HTR-8/SVneo (cell line): ENCODE results near the gene SDK1.
A peak's percentile ranks its signal among the peaks of the same experiment; 100 is the strongest.

ENCODE experiments used
- DNase-seq: peaks from one replicate; pipeline ENCODE4 v3.0.0; 2011; ENCODE audit warnings: low spot score, mixed read lengths; ENCODE audit not compliant: insufficient read length
- FAIRE-seq: peaks from 2 replicates; lab custom pipeline; 2011; peaks lifted over from hg19 to GRCh38; lab: Jason Lieb, UNC

The SDK1 gene

DNA sequence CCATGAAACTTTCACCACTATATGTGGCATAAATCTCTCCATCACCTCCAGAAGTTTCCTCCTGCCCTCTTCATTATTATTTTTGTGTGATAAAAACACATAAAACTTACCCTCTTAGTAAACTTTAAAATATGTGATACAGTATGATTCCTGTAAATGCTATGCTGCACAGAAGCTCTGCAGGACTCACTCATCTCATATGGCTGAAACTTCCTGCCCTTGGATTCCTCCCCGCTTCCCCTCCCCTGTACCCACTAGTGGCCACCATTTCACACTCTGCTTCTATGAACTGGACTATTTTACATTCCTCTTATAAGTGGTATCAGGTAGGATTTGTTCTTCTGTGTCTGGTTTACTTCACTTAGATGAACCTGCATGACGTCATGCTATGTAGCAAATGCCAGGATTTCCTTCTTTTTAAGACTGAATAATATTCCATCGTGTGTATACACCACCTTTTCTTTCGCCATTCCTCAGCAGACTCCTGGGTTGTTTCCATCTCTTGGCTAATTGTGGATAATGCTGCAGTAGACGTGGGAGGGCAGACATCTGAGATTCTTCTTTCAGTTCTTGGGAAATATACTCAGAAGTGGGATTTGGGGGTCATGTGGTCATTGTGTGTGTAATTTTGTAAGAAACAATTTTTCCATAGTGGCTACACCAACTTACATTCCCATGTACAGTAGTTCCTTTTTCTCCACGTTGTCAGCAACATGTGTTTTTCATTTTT lies 335.2 kb downstream of the SDK1 start:
- FAIRE-seq (peak; percentile 59), DNase-seq (no peak)

DNA sequence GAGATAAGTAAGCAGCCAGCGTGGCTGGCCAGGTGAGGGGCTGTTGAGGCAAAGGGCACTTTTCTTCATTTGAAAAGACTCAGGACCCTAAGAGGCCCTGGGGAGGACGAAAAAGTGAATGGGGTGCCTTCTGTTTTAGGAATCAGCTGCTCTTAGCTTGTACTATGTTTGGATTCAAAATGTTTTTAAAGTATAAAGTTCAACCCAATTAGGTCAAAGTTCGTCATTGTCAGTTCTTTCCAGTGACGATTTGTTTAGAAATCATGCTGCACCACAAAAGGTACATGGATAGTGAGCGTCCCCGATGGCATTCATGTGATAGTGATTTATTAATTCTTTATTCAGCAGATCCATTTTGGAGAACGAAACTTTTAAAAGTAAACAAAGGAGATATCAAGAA lies 338.2 kb downstream of the SDK1 start:
- FAIRE-seq, result no peak
- DNase-seq, result no peak

GRCh38 chr7:3641582-3641981 lies 340.5 kb downstream of the SDK1 start:
- no peak for FAIRE-seq
- DNase-seq, result no peak

- no peak for DNase-seq
- FAIRE-seq, result no peak
Measured at GRCh38 chr7:3643091-3643490, 342.0 kb downstream of the SDK1 start.

DNA sequence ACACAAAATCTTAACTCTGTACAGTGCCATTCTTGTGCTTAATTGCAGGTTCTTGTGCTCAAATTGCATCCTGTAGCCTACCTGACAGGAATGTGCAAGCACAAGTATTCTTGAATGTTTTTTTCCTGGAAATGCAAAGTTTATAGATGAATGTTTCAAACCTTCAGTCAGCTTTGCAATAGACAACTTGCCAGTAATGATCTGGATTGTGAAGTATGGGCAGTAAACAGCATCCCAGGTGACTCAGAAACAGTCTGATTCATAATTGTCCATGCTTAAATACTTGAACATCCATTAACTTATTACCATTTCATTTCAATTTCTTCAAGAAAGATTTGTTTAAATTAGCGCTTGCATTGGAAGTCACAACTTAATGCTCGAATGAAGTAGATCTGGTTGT lies 347.2 kb downstream of the SDK1 start:
- FAIRE-seq (no peak), DNase-seq (no peak)

GRCh38 chr7:3649250-3649649 lies 348.2 kb downstream of the SDK1 start:
- DNase-seq (peak; percentile 32), FAIRE-seq (no peak)

- DNase-seq (no peak), FAIRE-seq (peak; percentile 67)
Measured at GRCh38 chr7:3649678-3650440, 348.8 kb downstream of the SDK1 start.

DNA sequence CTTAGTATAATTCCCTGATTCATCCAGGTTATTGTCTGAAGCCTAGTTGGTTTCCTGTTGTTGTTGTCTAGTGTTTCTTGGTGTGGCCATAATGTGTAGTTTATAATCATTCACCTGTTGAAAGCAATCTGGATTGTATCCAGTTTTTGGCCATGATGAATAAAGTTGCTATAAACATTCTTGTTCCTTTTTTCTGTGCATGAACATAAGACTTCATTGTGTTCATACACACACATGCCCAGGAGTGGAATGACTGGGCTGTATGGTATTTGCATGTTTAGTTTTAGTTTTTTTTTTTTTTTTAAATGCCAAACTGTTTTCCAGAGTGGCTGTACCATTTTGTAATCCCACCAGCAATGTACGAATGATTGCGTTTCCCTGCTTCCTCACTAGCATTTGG lies 349.8 kb downstream of the SDK1 start:
- DNase-seq (no peak), FAIRE-seq (no peak)

GRCh38 chr7:3655635-3656034 lies 354.6 kb downstream of the SDK1 start:
- no peak for DNase-seq
- no peak for FAIRE-seq

DNA sequence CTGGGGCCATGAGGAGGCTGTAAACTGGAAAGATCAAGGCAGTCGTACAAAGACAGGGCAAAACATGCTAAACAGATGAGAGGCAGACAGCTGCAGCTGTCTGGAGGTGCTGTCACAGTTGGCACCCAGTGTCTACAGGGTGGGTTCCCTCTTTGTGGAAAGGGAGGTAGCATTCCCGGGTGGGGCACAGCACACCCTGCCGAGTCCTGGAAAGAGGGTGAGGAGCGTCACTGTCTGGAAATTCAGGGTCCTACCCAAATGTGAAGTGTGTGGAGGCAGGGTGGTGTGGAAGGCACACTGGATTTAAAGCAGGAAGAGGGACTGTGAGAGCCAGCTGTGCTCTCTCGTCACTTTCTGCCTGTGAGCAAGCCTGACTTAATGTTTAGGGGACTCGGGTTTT lies 356.2 kb downstream of the SDK1 start:
- FAIRE-seq (peak; percentile 72), DNase-seq (no peak)

- FAIRE-seq (no peak), DNase-seq (no peak)
Measured at GRCh38 chr7:3668743-3669142, 367.7 kb downstream of the SDK1 start.

- DNase-seq, result no peak
- FAIRE-seq, result no peak
Measured at GRCh38 chr7:3670898-3671297, 369.8 kb downstream of the SDK1 start.

- peak; percentile 22 for DNase-seq
- FAIRE-seq, result no peak
Measured at GRCh38 chr7:3673524-3673923, 372.5 kb downstream of the SDK1 start.

DNA sequence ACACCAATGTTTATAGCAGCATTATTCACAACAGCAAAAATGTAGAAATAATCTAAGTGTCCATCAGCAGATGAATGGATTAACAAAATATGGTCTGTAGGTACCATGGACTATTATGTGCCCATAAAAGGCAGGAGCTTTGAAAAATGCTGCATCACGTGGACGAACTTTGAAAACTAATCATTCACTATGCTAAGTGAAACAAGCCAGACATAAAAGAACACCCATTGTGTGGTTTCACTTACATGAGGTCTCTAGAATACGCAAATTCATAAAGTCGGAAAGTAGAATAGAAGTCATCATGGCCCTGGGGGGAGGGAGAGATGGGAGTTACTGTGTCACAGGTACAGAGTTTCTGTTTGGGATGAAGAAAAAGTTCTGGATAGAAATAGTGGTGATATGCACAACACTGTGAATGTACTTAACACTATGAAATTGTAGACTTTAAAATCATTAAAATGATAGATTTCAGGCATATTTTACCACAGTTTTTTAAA lies 377.3 kb downstream of the SDK1 start:
- FAIRE-seq (peak; percentile 26), DNase-seq (no peak)

DNA sequence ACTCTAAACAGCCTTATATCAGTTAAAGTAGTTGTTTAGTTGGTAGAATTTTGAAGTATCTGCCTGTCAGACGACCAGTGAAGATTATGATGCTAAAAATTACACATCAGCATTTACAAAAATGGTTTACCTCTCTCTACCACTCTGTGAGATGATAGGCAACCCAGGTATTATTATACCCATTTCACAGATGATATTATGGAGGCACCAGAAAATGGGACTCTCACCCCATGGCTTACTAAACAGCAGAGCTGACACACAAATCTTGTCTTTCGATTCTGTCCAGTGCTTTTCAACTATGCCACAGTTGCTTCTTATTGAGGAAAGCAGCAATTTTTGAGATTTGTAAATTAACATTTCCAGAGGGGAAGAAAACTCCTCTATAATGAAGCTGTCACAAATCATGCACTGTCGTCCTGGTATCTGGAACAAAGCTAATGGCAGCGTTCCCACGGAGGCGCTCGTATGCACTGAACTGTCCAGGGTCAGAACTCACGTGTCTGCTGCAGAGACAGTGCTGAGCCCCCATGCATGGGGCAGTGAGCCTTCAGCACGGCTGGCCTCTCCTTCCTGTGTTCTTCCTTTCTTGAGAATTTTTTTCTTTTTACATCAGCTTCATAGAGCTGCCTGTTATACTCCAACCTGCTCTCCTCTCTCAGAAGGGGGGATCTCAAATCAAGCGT lies 381.1 kb downstream of the SDK1 start:
- FAIRE-seq, result no peak
- DNase-seq, result no peak

GRCh38 chr7:3683546-3684539 lies 382.8 kb downstream of the SDK1 start:
- DNase-seq, result no peak
- FAIRE-seq, result no peak

DNA sequence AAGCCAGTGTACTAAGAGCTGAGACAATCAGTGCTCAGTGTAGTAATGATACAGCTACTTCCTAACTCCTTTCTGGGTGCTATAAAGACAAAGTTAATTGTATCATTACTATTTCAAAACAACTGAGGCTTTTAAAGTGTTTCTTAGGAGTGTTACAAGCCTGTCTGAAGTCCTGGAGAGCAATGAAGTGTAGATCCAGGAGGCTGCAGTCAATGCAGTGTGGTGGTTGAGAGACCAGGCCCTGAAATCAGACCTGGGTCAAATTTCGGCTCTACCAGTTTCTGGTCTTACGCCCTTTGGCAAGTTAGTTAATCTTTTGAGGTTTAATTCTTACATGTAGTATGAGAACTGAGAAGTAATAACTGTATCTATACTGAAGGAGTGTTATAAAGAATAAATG lies 387.0 kb downstream of the SDK1 start:
- FAIRE-seq, result no peak
- DNase-seq, result no peak

GRCh38 chr7:3688842-3689241 lies 387.8 kb downstream of the SDK1 start:
- FAIRE-seq, result peak; percentile 4
- no peak for DNase-seq

GRCh38 chr7:3691478-3692158 lies 390.6 kb downstream of the SDK1 start:
- FAIRE-seq, result no peak
- DNase-seq, result no peak
